HepG2 (cell line): Measurements from ENCODE around the gene CFAP54.

Source experiments
- BCL3 ChIP-seq: sonication (generic); formaldehyde crosslinking; IDR thresholded peaks from 2 replicates; pipeline ENCODE4 v1.5.1; 2020; ENCODE audit warnings: mild to moderate bottlenecking, missing genetic modification reagents, moderate library complexity
- CEBPB ChIP-seq: IDR thresholded peaks from 2 replicates; pipeline ENCODE4 v1.6.1; 2011; ENCODE audit warnings: low read depth, low read length, improper control_type of control experiment, borderline replicate concordance
- CTCF ChIP-seq: sonication (generic); formaldehyde crosslinking; IDR thresholded peaks from 2 replicates; pipeline ENCODE4 v1.5.0; 2020; ENCODE audit warnings: mild to moderate bottlenecking, missing genetic modification reagents, moderate library complexity
- EP300 ChIP-seq, 3 experiments: sonication (generic) in 1 of 3; formaldehyde crosslinking in 1 of 3; IDR thresholded peaks; 2 replicates each; pipeline versions ENCODE4 v1.5.1 to v1.6.1; 2011 to 2020; ENCODE audit warnings: low read depth in 2 of 3, low read length in 2 of 3, borderline replicate concordance in 1 of 3, improper control_type of control experiment in 1 of 3, mild to moderate bottlenecking in 1 of 3, missing genetic modification reagents in 1 of 3, moderate library complexity in 1 of 3
- JUNB ChIP-seq: sonication (generic); formaldehyde crosslinking; IDR thresholded peaks from 2 replicates; pipeline ENCODE4 v1.8.0; 2022; ENCODE audit warnings: missing genetic modification reagents, mild to moderate bottlenecking, borderline replicate concordance
- MAZ ChIP-seq, 2 experiments: sonication (generic) in 1 of 2; formaldehyde crosslinking in 1 of 2; IDR thresholded peaks; 2 replicates each; pipeline versions ENCODE4 v1.5.0 to v1.6.1; 2012 to 2020; ENCODE audit warnings: low read depth in 2 of 2, mild to moderate bottlenecking in 2 of 2, borderline replicate concordance in 1 of 2, improper control_type of control experiment in 1 of 2, low read length in 1 of 2, missing genetic modification reagents in 1 of 2, moderate library complexity in 1 of 2
- MZF1 ChIP-seq: sonication (generic); formaldehyde crosslinking; IDR thresholded peaks from 2 replicates; pipeline ENCODE4 v1.8.1; 2023; ENCODE audit warnings: mild to moderate bottlenecking, missing genetic modification reagents, borderline replicate concordance
- NCOA1 ChIP-seq: sonication (generic); formaldehyde crosslinking; IDR thresholded peaks from 2 replicates; pipeline ENCODE4 v1.9.0; 2021; ENCODE audit warnings: missing genetic modification reagents
- RFX5 ChIP-seq: IDR thresholded peaks from 2 replicates; pipeline ENCODE4 v1.6.1; 2011; ENCODE audit warnings: low read depth, low read length, improper control_type of control experiment
- SKIL ChIP-seq: sonication (generic); formaldehyde crosslinking; IDR thresholded peaks from 2 replicates; pipeline ENCODE4 v1.8.0; 2022; ENCODE audit warnings: missing genetic modification reagents, mild to moderate bottlenecking, moderate library complexity, borderline replicate concordance
- SUZ12 ChIP-seq: fragments of 150-350 bp; IDR thresholded peaks from 2 replicates; pipeline ENCODE4 v1.6.1; 2014; ENCODE audit warnings: low read depth, low read length
- ZBTB46 ChIP-seq: sonication (generic); formaldehyde crosslinking; IDR thresholded peaks from 2 replicates; pipeline ENCODE4 v1.4.0; 2020; ENCODE audit warnings: mild to moderate bottlenecking, missing genetic modification reagents, borderline replicate concordance

- no peak for TF ChIP-seq EP300 (IDR thresholded peaks at IDR 0.05; ENCODE audit: low read depth in 2 of 2, low read length in 2 of 2)
- TF ChIP-seq EP300 (CRISPR knock-in tag; IDR thresholded peaks at IDR 0.05; ENCODE audit: borderline replicate concordance) = no peak
- TF ChIP-seq JUNB (CRISPR knock-in tag) = no peak
- TF ChIP-seq MZF1 (CRISPR knock-in tag) = no peak
- TF ChIP-seq MAZ (IDR thresholded peaks at IDR 0.05; ENCODE audit: borderline replicate concordance, low read depth, low read length) = no peak
- TF ChIP-seq MAZ (CRISPR knock-in tag; IDR thresholded peaks at IDR 0.05; ENCODE audit: low read depth) = no peak
- no peak for TF ChIP-seq ZBTB46 (CRISPR knock-in tag)
- TF ChIP-seq SUZ12 = no peak
- no peak for TF ChIP-seq SKIL
- TF ChIP-seq RFX5 = no peak
- TF ChIP-seq CTCF (CRISPR knock-in tag) = no peak
- TF ChIP-seq CEBPB = no peak
- no peak for TF ChIP-seq BCL3 (CRISPR knock-in tag)
- no peak for TF ChIP-seq NCOA1 (CRISPR knock-in tag)
Observed at GRCh38 chr12:96687719-96688118, 198.3 kb downstream of the CFAP54 start.
